ENCODE data around the gene PRH2. TPM values are rescaled to one million over a fixed set of nuclear protein-coding genes. Genes with fewer than 3 reads are reported as not detected.

PRH2 gene
- not detected in 2 replicates for total RNA-seq
- polyA plus RNA-seq: 0.43 and 2.1 TPM in 2 replicates

- H3K27ac ChIP-seq: no peak within 1 kb of the TSS
- no peaks in the 10 kb centered on the region for H3K9me3 ChIP-seq (ENCODE audit: low read depth)
- H3K27me3 ChIP-seq: no peaks in the 10 kb centered on the region
- H3K4me1 ChIP-seq (ENCODE audit: low read depth): no peaks in the 10 kb centered on the region
- no peak within 1 kb of the TSS for H3K4me3 ChIP-seq
- no peaks in the 10 kb centered on the region for H3K36me3 ChIP-seq
- TF ChIP-seq CTCF (IDR thresholded peaks at IDR 0.05; ENCODE audit: low read depth, low read length): no peak
- no peak for DNase-seq (ENCODE audit: low read depth in 1 of 2, low spot score in 1 of 2)
These were observed at the start of gene PRH2 for GRCh38 chr12:10928746-10929286. Gene PRH2 (plus strand): TSS chr12:10929236. CDS start chr12:10929274, 38 bp downstream.

GRCh38 chr12:10884086-10884725, 44.8 kb upstream of the PRH2 start, which contains the start of gene PRH1:
Gene PRH1 (minus strand): TSS chr12:10884255. CDS start chr12:10884217, 38 bp downstream.
- DNase-seq (ENCODE audit: low read depth in 1 of 2, low spot score in 1 of 2): no peak
- TF ChIP-seq CTCF (IDR thresholded peaks at IDR 0.05; ENCODE audit: low read depth, low read length): no peak
- H3K4me3 ChIP-seq: no peak within 1 kb of the TSS
- H3K36me3 ChIP-seq: no peaks in the 10 kb centered on the region
- H3K27ac ChIP-seq: no peak within 1 kb of the TSS
- H3K9me3 ChIP-seq (ENCODE audit: low read depth): no peaks in the 10 kb centered on the region
- no peaks in the 10 kb centered on the region for H3K4me1 ChIP-seq (ENCODE audit: low read depth)
- H3K27me3 ChIP-seq: no peaks in the 10 kb centered on the region

- H3K4me3 ChIP-seq: no peak overlapping the region
- no peak for TF ChIP-seq CTCF (IDR thresholded peaks at IDR 0.05; ENCODE audit: low read depth, low read length)
- DNase-seq (ENCODE audit: low read depth in 1 of 2, low spot score in 1 of 2): no peak
- H3K27ac ChIP-seq: no peak overlapping the region
- no peaks in the 10 kb centered on the region for H3K36me3 ChIP-seq
- no peaks in the 10 kb centered on the region for H3K9me3 ChIP-seq (ENCODE audit: low read depth)
- no peaks in the 10 kb centered on the region for H3K27me3 ChIP-seq
- no peaks in the 10 kb centered on the region for H3K4me1 ChIP-seq (ENCODE audit: low read depth)
These were observed 39.8 kb upstream of the PRH2 start for GRCh38 chr12:10889226-10889625.

GRCh38 chr12:10891937-10892336, 37.1 kb upstream of the PRH2 start:
- DNase-seq (ENCODE audit: low read depth in 1 of 2, low spot score in 1 of 2): no peak
- no peaks in the 10 kb centered on the region for H3K36me3 ChIP-seq
- TF ChIP-seq CTCF (IDR thresholded peaks at IDR 0.05; ENCODE audit: low read depth, low read length): no peak
- no peaks in the 10 kb centered on the region for H3K9me3 ChIP-seq (ENCODE audit: low read depth)
- no peaks in the 10 kb centered on the region for H3K4me1 ChIP-seq (ENCODE audit: low read depth)
- H3K27me3 ChIP-seq: no peaks in the 10 kb centered on the region
- no peak overlapping the region for H3K4me3 ChIP-seq
- no peak overlapping the region for H3K27ac ChIP-seq

GRCh38 chr12:10896854-10897253, 32.2 kb upstream of the PRH2 start:
- Histone ChIP-seq H3K27me3 (no peaks in the 10 kb centered on the region), H3K36me3 (no peaks in the 10 kb centered on the region)

More at GRCh38 chr12:10896854-10897253, 32.2 kb upstream of the PRH2 start:
- Histone ChIP-seq H3K4me1 (ENCODE audit: low read depth) (no peaks in the 10 kb centered on the region), H3K27ac (no peak overlapping the region), H3K9me3 (ENCODE audit: low read depth) (no peaks in the 10 kb centered on the region), H3K4me3 (no peak overlapping the region)
- DNase-seq (ENCODE audit: low read depth in 1 of 2, low spot score in 1 of 2): no peak
- no peak for TF ChIP-seq CTCF (IDR thresholded peaks at IDR 0.05; ENCODE audit: low read depth, low read length)

All from cardiac muscle cell (in vitro differentiated cells and primary cell).